A549 (cell line): ENCODE data around the gene ZFP62. TPM values are rescaled to one million over a fixed set of nuclear protein-coding genes. Genes with fewer than 3 reads are reported as not detected.

Experiments used
- ATAC-seq, 2 experiments: fragments of 200-7000 bp in 1 of 2; fragments of >200 bp in 1 of 2; cut with Nextera tagmentation in 1 of 2; cut with Tn5 transposase in 1 of 2; 3 replicates each; pipeline versions ENCODE4 v1.8.0 to v1.9.1; 2018 to 2020; ENCODE audit warnings: mild to moderate bottlenecking in 1 of 2, moderate library complexity in 1 of 2
- CTCF ChIA-PET: fragments of 300-600 bp; sonication (Branson Sonifier 250); formaldehyde crosslinking; extraction: SDS; loops from one replicate; lab custom pipeline; 2021; ENCODE audit warnings: antibody characterized with exemption, inconsistent platforms; lab: Yijun Ruan, JAX
- POLR2A ChIA-PET: fragments of 350-600 bp; formaldehyde crosslinking; extraction: SDS; loops from one replicate; lab custom pipeline; 2021; ENCODE audit warnings: antibody characterized with exemption, inconsistent platforms; lab: Yijun Ruan, JAX
- DNase-seq, 2 experiments: peaks; one replicate each; pipeline versions ENCODE4 v3.0.0 to v3.0.0-alpha.2; 2011 to 2016; ENCODE audit warnings: low read depth in 1 of 2, low spot score in 1 of 2
- FAIRE-seq: peaks from 2 replicates; lab custom pipeline; 2011; peaks lifted over from hg19 to GRCh38; lab: Jason Lieb, UNC
- H3K27ac ChIP-seq, 2 experiments: fragments of >200 bp; sonication (Bioruptor Twin); formaldehyde crosslinking; 3 replicates each; pipeline ENCODE4 v1.5.1; 2016 to 2017
- H3K4me1 ChIP-seq: fragments of >200 bp; sonication (Bioruptor Twin); formaldehyde crosslinking; 3 replicates; pipeline ENCODE4 v1.6.1; 2016
- H3K4me2 ChIP-seq: fragments of >200 bp; sonication (Bioruptor Twin); formaldehyde crosslinking; 3 replicates; pipeline ENCODE4 v1.6.1; 2016
- H3K4me3 ChIP-seq: fragments of >200 bp; sonication (Bioruptor Twin); formaldehyde crosslinking; 3 replicates; pipeline ENCODE4 v1.5.1; 2016
- H3K9me3 ChIP-seq: fragments of >200 bp; sonication (Bioruptor Twin); formaldehyde crosslinking; 3 replicates; pipeline ENCODE4 v1.6.1; 2016
- BHLHE40 ChIP-seq: IDR thresholded peaks from 2 replicates; pipeline ENCODE4 v1.6.1; 2012; ENCODE audit warnings: low read depth, low read length, inconsistent platforms
- CBX8 ChIP-seq: fragments of 200-600 bp; sonication (generic); IDR thresholded peaks from 2 replicates; pipeline ENCODE4 v1.6.1; 2016
- CHD2 ChIP-seq: fragments of 150-350 bp; IDR thresholded peaks from 2 replicates; pipeline ENCODE4 v1.6.1; 2014; ENCODE audit warnings: low read length; ENCODE audit not compliant: partially characterized antibody
- EHF ChIP-seq: fragments of 250-450 bp; sonication (Bioruptor Pico); IDR thresholded peaks from 2 replicates; pipeline ENCODE4 v1.5.0; 2020; ENCODE audit warnings: mild to moderate bottlenecking
- ELK1 ChIP-seq: fragments of 150-350 bp; IDR thresholded peaks from 2 replicates; pipeline ENCODE4 v1.6.1; 2014; ENCODE audit warnings: low read depth, mild to moderate bottlenecking, low read length
- FOSB ChIP-seq: fragments of 250-450 bp; sonication (Bioruptor Pico); IDR thresholded peaks from 2 replicates; pipeline ENCODE4 v1.5.0; 2020; ENCODE audit warnings: mild to moderate bottlenecking, moderate library complexity
- HDAC2 ChIP-seq: fragments of 200-600 bp; sonication (generic); IDR thresholded peaks from 2 replicates; pipeline ENCODE4 v1.6.1; 2016
- HOXB13 ChIP-seq: fragments of 250-450 bp; sonication (Bioruptor Pico); IDR thresholded peaks from 2 replicates; pipeline ENCODE4 v1.5.0; 2020; ENCODE audit warnings: low read depth, mild to moderate bottlenecking, moderate library complexity
- JUNB ChIP-seq: fragments of >200 bp; sonication (Bioruptor Twin); formaldehyde crosslinking; IDR thresholded peaks from 2 replicates; pipeline ENCODE4 v1.6.1; 2016
- KDM5A ChIP-seq: fragments of 200-600 bp; sonication (generic); IDR thresholded peaks from 2 replicates; pipeline ENCODE4 v1.6.1; 2016; ENCODE audit warnings: antibody characterized with exemption, mild to moderate bottlenecking
- MAFK ChIP-seq: fragments of 450-650 bp; IDR thresholded peaks from 2 replicates; pipeline ENCODE4 v1.6.1; 2014; ENCODE audit not compliant: partially characterized antibody
- MAZ ChIP-seq: fragments of 150-350 bp; IDR thresholded peaks from 2 replicates; pipeline ENCODE4 v1.6.1; 2014; ENCODE audit warnings: antibody characterized with exemption, low read depth, low read length, borderline replicate concordance
- MYC ChIP-seq: IDR thresholded peaks from 2 replicates; pipeline ENCODE4 v1.6.1; 2012; ENCODE audit warnings: mild to moderate bottlenecking, inconsistent platforms, low read length, improper control_type of control experiment, borderline replicate concordance
- NPAS2 ChIP-seq: fragments of 250-450 bp; sonication (Bioruptor Pico); IDR thresholded peaks from 2 replicates; pipeline ENCODE4 v1.8.0; 2022; ENCODE audit warnings: mild to moderate bottlenecking, moderate library complexity, borderline replicate concordance
- POLR2A ChIP-seq: IDR thresholded peaks from 2 replicates; pipeline ENCODE4 v1.6.1; 2012; ENCODE audit warnings: mild to moderate bottlenecking, low read length
- RCOR1 ChIP-seq: fragments of 150-350 bp; IDR thresholded peaks from 2 replicates; pipeline ENCODE4 v1.6.1; 2014; ENCODE audit warnings: antibody characterized with exemption, low read length, low read depth
- RFX5 ChIP-seq: fragments of 450-650 bp; IDR thresholded peaks from 2 replicates; pipeline ENCODE4 v1.7.1; 2014; ENCODE audit warnings: antibody characterized with exemption, mild to moderate bottlenecking, moderate library complexity
- SMC3 ChIP-seq: fragments of >200 bp; sonication (Bioruptor Twin); formaldehyde crosslinking; IDR thresholded peaks from 3 replicates; pipeline ENCODE4 v1.6.1; 2018; ENCODE audit warnings: inconsistent platforms
- TFCP2L1 ChIP-seq: fragments of 250-450 bp; sonication (Bioruptor Pico); IDR thresholded peaks from 2 replicates; pipeline ENCODE4 v1.5.0; 2021; ENCODE audit warnings: mild to moderate bottlenecking
- USF2 ChIP-seq: fragments of 450-650 bp; IDR thresholded peaks from 2 replicates; pipeline ENCODE4 v1.6.1; 2014; ENCODE audit warnings: antibody characterized with exemption
- ZFP36 ChIP-seq: fragments of 450-650 bp; IDR thresholded peaks from 2 replicates; pipeline ENCODE4 v1.6.1; 2014; ENCODE audit warnings: borderline replicate concordance; ENCODE audit not compliant: partially characterized antibody
- ZSCAN20 ChIP-seq: fragments of 250-450 bp; sonication (Bioruptor Pico); IDR thresholded peaks from 2 replicates; pipeline ENCODE4 v1.8.0; 2022; ENCODE audit warnings: mild to moderate bottlenecking, moderate library complexity
- WGBS: methylation state at CpG from one replicate; pipeline ENCODE4 v1.1.6; 2017; ENCODE audit errors: missing lambda C conversion rate; 5-methylcytosine and 5-hydroxymethylcytosine counted together
- polyA plus RNA-seq, 4 experiments: library from polyadenylated mRNA; depleted of rRNA in 3 of 4; stranded (reverse); fragments of >200 nt; fragmentation: RNase III in 1 of 4; extraction: RNeasy Plus Mini Kit Qiagen cat#74134 plus additional on column Dnase treatment in 1 of 4; gene quantifications; 2 replicates in 3 of 4; 3 replicates in 1 of 4; pipeline ENCODE4 v1.2.3, GENCODE V29; 2011 to 2017
- TF ChIP-seq, protein P1 (sequence below): IDR thresholded peaks from 2 replicates; pipeline ENCODE4 v1.6.1; 2012
- TF ChIP-seq, protein P2 (sequence below): fragments of 250-450 bp; sonication (Bioruptor Pico); IDR thresholded peaks from 2 replicates; pipeline ENCODE4 v1.5.0; 2020; ENCODE audit warnings: low read depth, mild to moderate bottlenecking, moderate library complexity

ZFP62 gene
- polyA plus RNA-seq, 2 of the 4 experiments (the other 2 are of a cell fraction): 13.9 to 23.4 TPM

DNA sequence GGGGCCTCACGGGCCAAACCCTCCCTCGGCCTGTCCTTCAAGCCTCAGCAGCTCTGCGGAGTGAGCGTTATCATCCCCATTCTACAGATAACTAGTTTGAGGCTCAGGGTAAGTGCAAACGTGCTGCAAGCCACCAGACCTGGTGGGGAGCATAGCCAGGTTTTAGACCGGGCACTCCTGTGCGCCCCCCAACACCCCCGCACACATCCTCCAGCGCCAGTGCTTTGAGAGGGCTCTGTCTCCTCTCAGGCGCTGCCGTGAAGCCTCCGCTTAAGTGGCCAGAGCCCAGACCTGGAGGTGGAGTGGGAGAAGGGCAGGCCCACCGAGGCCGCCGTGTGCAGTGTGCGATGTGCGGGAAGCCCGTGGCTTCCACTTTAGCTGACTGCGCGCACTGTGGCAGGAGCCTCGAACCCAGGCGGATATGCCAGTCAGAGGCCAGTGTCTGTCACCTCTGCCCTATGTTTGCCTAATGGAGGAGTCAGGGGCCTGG, 56.9 kb downstream of the ZFP62 start:
- CTCF ChIA-PET: interaction anchor here (1.1 kb wide), 1 partner anchor 380 kb away, joined by 4 read pairs; no protein-coding TSS in a partner anchor
- DNase-seq (no peak), FAIRE-seq (no peak), ATAC-seq (no peak)
- no peak for TF ChIP-seq POLR2A
- no peak for TF ChIP-seq USF2
- TF ChIP-seq FOSB (CRISPR knock-in tag): no peak
- no peak for TF ChIP-seq HOXB13 (CRISPR knock-in tag)
- TF ChIP-seq, protein P1, sequence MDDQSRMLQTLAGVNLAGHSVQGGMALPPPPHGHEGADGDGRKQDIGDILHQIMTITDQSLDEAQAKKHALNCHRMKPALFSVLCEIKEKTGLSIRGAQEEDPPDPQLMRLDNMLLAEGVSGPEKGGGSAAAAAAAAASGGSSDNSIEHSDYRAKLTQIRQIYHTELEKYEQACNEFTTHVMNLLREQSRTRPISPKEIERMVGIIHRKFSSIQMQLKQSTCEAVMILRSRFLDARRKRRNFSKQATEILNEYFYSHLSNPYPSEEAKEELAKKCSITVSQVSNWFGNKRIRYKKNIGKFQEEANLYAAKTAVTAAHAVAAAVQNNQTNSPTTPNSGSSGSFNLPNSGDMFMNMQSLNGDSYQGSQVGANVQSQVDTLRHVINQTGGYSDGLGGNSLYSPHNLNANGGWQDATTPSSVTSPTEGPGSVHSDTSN: no peak
- TF ChIP-seq MAFK: no peak
- no peak for TF ChIP-seq HDAC2
- TF ChIP-seq RCOR1: no peak
- TF ChIP-seq ELK1: no peak
- TF ChIP-seq CBX8: no peak
- no peak for TF ChIP-seq SMC3
- Histone ChIP-seq H3K4me3 (no peak overlapping the region), H3K4me2 (no peak overlapping the region), H3K9me3 (no peaks in the 10 kb centered on the region), H3K27ac (no peak overlapping the region), H3K4me1 (peaks cover 56% of the 10 kb centered on the region)
- POLR2A ChIA-PET: no interaction called here
- WGBS: 95% methylated on average over 22 of the region's 22 CpGs

GRCh38 chr5:180803181-180804128, 57.6 kb downstream of the ZFP62 start:
- H3K9me3 ChIP-seq: no peaks in the 10 kb centered on the region
- TF ChIP-seq RFX5 (no peak), NPAS2 (CRISPR knock-in tag) (no peak), MAFK (no peak), ZFP36 (no peak), MAZ (no peak), ZSCAN20 (CRISPR knock-in tag) (no peak), MYC (no peak), TFCP2L1 (no peak), BHLHE40 (no peak), CHD2 (no peak), KDM5A (no peak), EHF (CRISPR knock-in tag) (no peak), JUNB (no peak), FOSB (CRISPR knock-in tag) (no peak)
- TF ChIP-seq, protein P2, sequence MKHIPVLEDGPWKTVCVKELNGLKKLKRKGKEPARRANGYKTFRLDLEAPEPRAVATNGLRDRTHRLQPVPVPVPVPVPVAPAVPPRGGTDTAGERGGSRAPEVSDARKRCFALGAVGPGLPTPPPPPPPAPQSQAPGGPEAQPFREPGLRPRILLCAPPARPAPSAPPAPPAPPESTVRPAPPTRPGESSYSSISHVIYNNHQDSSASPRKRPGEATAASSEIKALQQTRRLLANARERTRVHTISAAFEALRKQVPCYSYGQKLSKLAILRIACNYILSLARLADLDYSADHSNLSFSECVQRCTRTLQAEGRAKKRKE (CRISPR knock-in tag): no peak
- FAIRE-seq: no peak
- H3K4me1 ChIP-seq: peaks cover 52% of the 10 kb centered on the region
- WGBS: 86% methylated on average over 37 of the region's 41 CpGs
- peak overlapping the region; percentile 82 for H3K4me3 ChIP-seq
- H3K27ac ChIP-seq: peak overlapping the region; percentile 90 to 98
- DNase-seq: no peak
- ChIA-PET CTCF (interaction anchor here (0.6 to 2.0 kb wide), 3 partner anchors 330 to 381 kb away, joined by 3 to 4 read pairs (median 4); no protein-coding TSS in a partner anchor), POLR2A (no interaction called here)
- ATAC-seq: no peak
- H3K4me2 ChIP-seq: peak overlapping the region; percentile 94
